Stomach (tissue), 9 donors: Measurements from ENCODE around the gene UBA52. TPM values are rescaled to one million over a fixed set of nuclear protein-coding genes. Genes with fewer than 3 reads are reported as not detected.

ENCODE experiments used
- DNase-seq, 2 donors: peaks; one replicate each; pipeline versions ENCODE4 v3.0.0 to v3.0.0-alpha.2; 2013 to 2019
- H3K27ac ChIP-seq, 5 donors: fragments of 200-600 bp in 4 of 5; sonication (generic) in 4 of 5; one replicate each; pipeline ENCODE4 v1.5.1; 2013 to 2019; ENCODE audit warnings: mild to moderate bottlenecking in 1 of 5, moderate library complexity in 1 of 5
- H3K27me3 ChIP-seq, 3 donors: fragments of 200-600 bp; sonication (generic); one replicate each; pipeline ENCODE4 v1.5.1; 2017 to 2019; ENCODE audit warnings: mixed run types in 1 of 3
- H3K36me3 ChIP-seq, 4 donors: fragments of 200-600 bp; sonication (generic); 1 replicate in 3 of 4; 2 replicates in 1 of 4; pipeline ENCODE4 v1.5.1; 2016 to 2019
- H3K4me1 ChIP-seq, 4 donors: fragments of 200-600 bp; sonication (generic); one replicate each; pipeline ENCODE4 v1.5.1; 2016 to 2019
- H3K4me3 ChIP-seq, 4 donors: fragments of 200-600 bp; sonication (generic) in 3 of 4; one replicate each; pipeline ENCODE4 v1.5.1; 2016 to 2019; ENCODE audit warnings: mild to moderate bottlenecking in 1 of 4
- H3K9me3 ChIP-seq, 4 donors: fragments of 200-600 bp; sonication (generic); one replicate each; pipeline ENCODE4 v1.5.1; 2016 to 2019
- EP300 ChIP-seq: sonication (generic); formaldehyde crosslinking; IDR thresholded peaks from one replicate; pipeline ENCODE4 v1.6.1; 2017; ENCODE audit warnings: antibody characterized with exemption
- POLR2A ChIP-seq, 4 donors: fragments of 450-650 bp; IDR thresholded peaks; one replicate each; pipeline ENCODE4 v1.6.1; 2016; ENCODE audit warnings: antibody characterized with exemption in 4 of 4, control low read depth in 2 of 4, mild to moderate bottlenecking in 1 of 4, moderate library complexity in 1 of 4
- POLR2AphosphoS5 ChIP-seq, 3 donors: sonication (generic); formaldehyde crosslinking; IDR thresholded peaks; one replicate each; pipeline ENCODE4 v1.6.1; 2016; ENCODE audit warnings: antibody characterized with exemption in 3 of 3
- WGBS, 5 donors: extraction: QIAGEN DNeasy Blood & Tissue Kit in 3 of 5; methylation state at CpG; one replicate each; pipeline versions ENCODE4 v1.1.5 to v1.1.7; 2013 to 2018; 5-methylcytosine and 5-hydroxymethylcytosine counted together
- intact Hi-C: fragments of 100-400 bp; cut with DNase I; formaldehyde crosslinking; loops from one replicate; pipeline ENCODE4 v1.15.1; 2023; ENCODE audit warnings: low total_unique reads
- polyA plus RNA-seq, 3 donors: library from polyadenylated mRNA; stranded (reverse); fragments of 200-250 nt; gene quantifications; one replicate each; pipeline ENCODE4 v1.2.3, GENCODE V29; 2013
- total RNA-seq, 5 donors: library from RNA; depleted of rRNA; stranded (reverse); fragments of >200 nt; gene quantifications; one replicate each; pipeline versions ENCODE4 v1.1.0 to v1.2.3, GENCODE V29; 2014 to 2016
- TF ChIP-seq, protein P1 (sequence below), 7 experiments: fragments of 450-650 bp in 4 of 7; fragments of 200-600 bp in 3 of 7; sonication (generic) in 3 of 7; IDR thresholded peaks; one replicate each; pipeline ENCODE4 v1.5.1; 2016 to 2019; ENCODE audit warnings: antibody characterized with exemption in 7 of 7, control low read depth in 2 of 7, mild to moderate bottlenecking in 1 of 7
- donor health status: healthy with polysubstance abuse.
- donor health status: Bipolar disorder and iron deficiency.
- donor health status: healthy.

The UBA52 gene
- total and polyA plus RNA-seq, 8 donors, result 84.3 to 1,681 (median 493) TPM

DNA sequence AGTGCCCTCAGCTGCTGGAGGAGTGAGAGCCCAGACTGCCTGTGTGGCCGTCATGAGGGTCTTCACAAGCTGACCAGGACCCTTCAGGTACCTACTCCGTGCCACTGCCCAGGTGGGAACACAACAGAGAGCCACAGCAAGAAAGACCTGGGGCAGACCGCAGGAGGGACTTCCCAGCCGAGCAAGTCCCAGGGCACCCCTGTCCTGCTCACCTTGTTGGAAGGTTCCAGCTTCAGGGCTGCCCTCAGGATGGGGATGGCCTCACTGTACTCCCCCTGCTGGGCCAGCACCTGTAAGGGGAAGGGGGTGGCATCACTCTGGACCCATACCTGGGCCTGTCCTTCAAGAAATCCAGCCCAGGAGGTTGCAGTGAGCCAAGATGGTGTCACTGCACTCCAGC, 38.6 kb upstream of the UBA52 start:
- DNase-seq, result no peak
- TF ChIP-seq EP300, result no peak
- TF ChIP-seq POLR2A (IDR thresholded peaks at IDR 0.05), result no peak
- TF ChIP-seq POLR2AphosphoS5 (IDR thresholded peaks at IDR 0.05), result no peak
- TF ChIP-seq, protein P1, sequence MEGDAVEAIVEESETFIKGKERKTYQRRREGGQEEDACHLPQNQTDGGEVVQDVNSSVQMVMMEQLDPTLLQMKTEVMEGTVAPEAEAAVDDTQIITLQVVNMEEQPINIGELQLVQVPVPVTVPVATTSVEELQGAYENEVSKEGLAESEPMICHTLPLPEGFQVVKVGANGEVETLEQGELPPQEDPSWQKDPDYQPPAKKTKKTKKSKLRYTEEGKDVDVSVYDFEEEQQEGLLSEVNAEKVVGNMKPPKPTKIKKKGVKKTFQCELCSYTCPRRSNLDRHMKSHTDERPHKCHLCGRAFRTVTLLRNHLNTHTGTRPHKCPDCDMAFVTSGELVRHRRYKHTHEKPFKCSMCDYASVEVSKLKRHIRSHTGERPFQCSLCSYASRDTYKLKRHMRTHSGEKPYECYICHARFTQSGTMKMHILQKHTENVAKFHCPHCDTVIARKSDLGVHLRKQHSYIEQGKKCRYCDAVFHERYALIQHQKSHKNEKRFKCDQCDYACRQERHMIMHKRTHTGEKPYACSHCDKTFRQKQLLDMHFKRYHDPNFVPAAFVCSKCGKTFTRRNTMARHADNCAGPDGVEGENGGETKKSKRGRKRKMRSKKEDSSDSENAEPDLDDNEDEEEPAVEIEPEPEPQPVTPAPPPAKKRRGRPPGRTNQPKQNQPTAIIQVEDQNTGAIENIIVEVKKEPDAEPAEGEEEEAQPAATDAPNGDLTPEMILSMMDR (IDR thresholded peaks at IDR 0.05), result no peak
- Histone ChIP-seq H3K4me1 (no peaks in the 10 kb centered on the region), H3K36me3 (peaks cover 28 to 82% (median 75%) of the 10 kb centered on the region in 4 donors), H3K9me3 (no peaks in the 10 kb centered on the region), H3K27ac (no peak overlapping the region), H3K4me3 (no peak overlapping the region), H3K27me3 (no peaks in the 10 kb centered on the region)
- WGBS, 5 donors, result 90 to 97% (median 95%) methylated on average over 3 to 4 of the region's 4 CpGs
- intact Hi-C loops, result no loop called here

DNA sequence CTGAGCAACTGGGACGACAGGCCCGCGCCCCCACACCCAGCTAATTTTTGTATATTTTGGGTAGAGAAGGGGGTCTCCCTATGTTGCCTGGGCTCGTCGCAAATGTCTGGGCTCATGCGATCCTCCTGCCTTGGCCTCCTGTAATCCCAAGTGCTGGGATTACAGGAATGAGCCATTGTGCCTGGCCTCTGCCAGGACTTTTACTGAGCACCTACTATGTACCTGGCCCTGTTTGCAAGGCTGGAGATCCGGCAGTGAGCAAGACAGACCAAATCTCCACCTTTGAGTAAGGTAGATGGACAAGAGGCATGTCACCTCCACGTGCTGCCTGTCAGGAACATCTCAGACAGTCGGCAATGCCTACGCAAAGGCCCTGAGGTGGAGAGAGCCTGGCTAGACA, 35.2 kb upstream of the UBA52 start:
- WGBS, 5 donors, result 93 to 97% (median 96%) methylated on average over 10 of the region's 10 CpGs
- DNase-seq, result no peak

DNA sequence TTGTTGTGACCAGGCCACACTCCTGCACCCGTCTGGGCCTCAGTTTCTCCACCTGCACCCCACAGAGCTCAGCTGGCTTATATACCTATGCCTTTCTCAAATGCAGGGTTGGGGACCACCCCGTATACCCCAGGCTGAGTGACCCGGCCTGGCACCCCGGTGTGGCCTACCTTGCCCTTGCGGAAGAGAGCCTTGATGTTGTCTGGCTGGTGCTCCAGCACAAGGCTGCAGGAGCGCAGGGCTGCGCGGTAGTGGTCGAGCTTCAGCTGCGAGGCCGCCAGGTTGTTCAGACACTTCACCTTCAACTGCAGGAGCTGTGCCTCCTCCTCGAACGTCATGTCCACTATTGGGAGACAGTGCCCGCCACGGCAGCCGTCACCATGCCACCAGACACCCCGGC, 34.2 kb upstream of the UBA52 start:
- H3K27ac ChIP-seq, result no peak overlapping the region
- WGBS, 5 donors, result 90 to 96% (median 95%) methylated on average over 16 to 17 of the region's 17 CpGs
- peaks cover 40 to 92% (median 88%) of the 10 kb centered on the region in 4 donors for H3K36me3 ChIP-seq
- no peak for DNase-seq
- no peak overlapping the region for H3K4me3 ChIP-seq
- no peaks in the 10 kb centered on the region for H3K9me3 ChIP-seq
- intact Hi-C loops, result no loop called here
- H3K4me1 ChIP-seq, result peaks cover 7 to 12% (median 11%) of the 10 kb centered on the region in 4 donors
- H3K27me3 ChIP-seq, result no peaks in the 10 kb centered on the region
- TF ChIP-seq, protein P1 (IDR thresholded peaks at IDR 0.05), result no peak
- TF ChIP-seq EP300 (no peak), POLR2A (IDR thresholded peaks at IDR 0.05) (no peak), POLR2AphosphoS5 (IDR thresholded peaks at IDR 0.05) (no peak)

More for the DNA sequence above, 35.2 kb upstream of the UBA52 start:
- no peak overlapping the region for H3K4me3 ChIP-seq
- intact Hi-C loops, result no loop called here
- H3K36me3 ChIP-seq, result peaks cover 46 to 99% (median 95%) of the 10 kb centered on the region in 4 donors
- no peak overlapping the region for H3K27ac ChIP-seq
- peaks cover 0 to 3% (median 1%) of the 10 kb centered on the region in 4 donors for H3K4me1 ChIP-seq
- TF ChIP-seq POLR2AphosphoS5 (IDR thresholded peaks at IDR 0.05), result no peak
- TF ChIP-seq, protein P1 (IDR thresholded peaks at IDR 0.05), result no peak
- TF ChIP-seq POLR2A (IDR thresholded peaks at IDR 0.05), result no peak
- no peak for TF ChIP-seq EP300
- H3K27me3 ChIP-seq, result no peaks in the 10 kb centered on the region
- no peaks in the 10 kb centered on the region for H3K9me3 ChIP-seq

DNA sequence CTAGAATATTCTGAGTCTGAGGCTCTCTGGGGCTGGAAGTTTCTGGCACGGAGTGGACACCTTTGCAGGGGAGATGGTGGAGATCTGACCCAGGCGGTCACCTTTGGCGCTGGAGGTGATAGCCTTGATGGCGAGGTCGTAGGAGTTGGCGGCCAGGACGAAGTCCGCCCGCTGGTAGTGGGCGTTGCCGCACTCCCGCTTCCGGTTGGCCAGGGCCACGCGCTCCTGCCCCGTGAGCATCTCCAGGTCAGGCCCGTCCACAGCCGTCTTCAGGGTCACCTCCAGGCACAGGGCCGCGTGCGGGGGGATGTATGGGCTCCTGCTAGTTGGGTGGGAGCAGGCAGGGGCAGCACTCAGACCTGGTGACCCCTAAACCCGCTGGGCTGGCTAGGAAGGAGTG, 33.5 kb upstream of the UBA52 start:
- H3K4me1 ChIP-seq, result peaks cover 9 to 15% (median 14%) of the 10 kb centered on the region in 4 donors
- intact Hi-C loops, result no loop called here
- DNase-seq, result no peak
- H3K27me3 ChIP-seq, result no peaks in the 10 kb centered on the region
- 86 to 93% (median 89%) methylated on average over 8 to 22 of the region's 22 CpGs for WGBS, 5 donors
- peaks cover 35 to 85% (median 81%) of the 10 kb centered on the region in 4 donors for H3K36me3 ChIP-seq
- no peak overlapping the region for H3K27ac ChIP-seq
- H3K4me3 ChIP-seq, result no peak overlapping the region
- H3K9me3 ChIP-seq, result no peaks in the 10 kb centered on the region
- TF ChIP-seq, protein P1 (IDR thresholded peaks at IDR 0.05), result no peak
- TF ChIP-seq EP300, result no peak
- TF ChIP-seq POLR2A (IDR thresholded peaks at IDR 0.05), result no peak
